ENCODE data around the gene SLC24A3.
"Not testable (repeated sequence)": the region's sequence is repeated elsewhere in the genome, so short reads cannot be mapped to it uniquely, and the experiment has no call there.

SLC24A3 gene

GRCh38 chr20:19734811-19735210 lies 522.4 kb downstream of the SLC24A3 start:
- DNase-seq: no peak

- no peak for DNase-seq
These were observed 523.0 kb downstream of the SLC24A3 start for GRCh38 chr20:19735446-19735845.

DNA sequence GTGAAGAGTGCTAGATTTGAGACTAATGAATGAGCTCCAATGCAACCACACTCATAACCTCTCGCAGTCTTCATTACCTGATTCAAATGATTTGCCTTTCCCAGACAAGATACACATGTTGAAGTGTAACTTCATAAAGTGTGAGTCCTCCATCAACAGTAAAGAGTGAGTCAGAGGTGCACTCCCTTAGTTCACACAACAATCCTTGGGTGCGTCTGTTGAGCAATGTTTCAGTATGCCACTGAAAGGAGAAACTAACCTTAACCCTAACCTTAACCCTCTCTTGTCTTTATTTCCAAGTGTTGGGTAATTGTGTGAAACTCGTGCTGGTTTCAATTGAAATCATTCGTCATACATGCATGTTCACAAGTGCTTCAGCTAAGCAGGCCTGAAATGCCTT lies 524.6 kb downstream of the SLC24A3 start:
- no peak for DNase-seq

GRCh38 chr20:19738951-19739350 lies 526.5 kb downstream of the SLC24A3 start:
- no peak for DNase-seq

DNA sequence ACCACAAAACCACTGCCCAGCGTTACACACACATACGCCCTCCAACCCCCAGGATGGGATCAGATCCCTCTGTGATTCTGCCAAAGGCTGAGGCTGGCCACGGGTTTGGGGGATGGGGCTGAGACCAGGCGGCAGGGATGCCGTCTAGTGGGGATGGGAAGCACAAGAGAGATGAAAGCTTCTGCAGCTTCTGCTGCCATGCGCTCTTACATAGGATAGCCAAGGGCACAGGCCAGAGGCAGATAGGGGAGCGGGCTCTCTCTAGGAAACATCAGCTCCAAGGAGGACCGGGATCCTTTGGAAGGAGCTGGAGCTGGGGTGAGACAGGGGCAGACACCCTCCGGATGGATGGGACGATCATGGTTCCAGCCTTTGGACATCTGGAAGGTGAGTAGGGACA lies 526.9 kb downstream of the SLC24A3 start:
- no peak for DNase-seq

DNA sequence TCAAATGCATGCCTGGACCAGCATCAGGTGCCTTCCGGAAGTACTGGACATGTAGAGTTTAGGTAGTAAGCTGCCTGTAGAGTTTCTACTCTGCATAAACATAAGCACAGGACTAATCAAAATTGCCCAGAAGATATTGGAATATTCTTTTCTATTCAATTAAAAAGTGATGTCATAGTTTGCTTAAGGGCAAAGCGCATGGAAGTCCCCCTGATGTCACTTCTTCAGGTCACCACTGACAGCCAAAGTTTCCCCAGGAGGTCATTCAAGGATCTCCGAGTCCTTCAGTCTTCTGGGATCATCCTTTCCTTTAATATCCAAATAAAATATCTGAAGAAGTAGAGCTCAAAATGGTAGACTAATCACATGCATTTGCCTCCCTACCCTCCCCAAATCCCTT lies 528.1 kb downstream of the SLC24A3 start:
- no peak for DNase-seq

- DNase-seq: no peak
These were observed 529.5 kb downstream of the SLC24A3 start for GRCh38 chr20:19741924-19742323.

DNA sequence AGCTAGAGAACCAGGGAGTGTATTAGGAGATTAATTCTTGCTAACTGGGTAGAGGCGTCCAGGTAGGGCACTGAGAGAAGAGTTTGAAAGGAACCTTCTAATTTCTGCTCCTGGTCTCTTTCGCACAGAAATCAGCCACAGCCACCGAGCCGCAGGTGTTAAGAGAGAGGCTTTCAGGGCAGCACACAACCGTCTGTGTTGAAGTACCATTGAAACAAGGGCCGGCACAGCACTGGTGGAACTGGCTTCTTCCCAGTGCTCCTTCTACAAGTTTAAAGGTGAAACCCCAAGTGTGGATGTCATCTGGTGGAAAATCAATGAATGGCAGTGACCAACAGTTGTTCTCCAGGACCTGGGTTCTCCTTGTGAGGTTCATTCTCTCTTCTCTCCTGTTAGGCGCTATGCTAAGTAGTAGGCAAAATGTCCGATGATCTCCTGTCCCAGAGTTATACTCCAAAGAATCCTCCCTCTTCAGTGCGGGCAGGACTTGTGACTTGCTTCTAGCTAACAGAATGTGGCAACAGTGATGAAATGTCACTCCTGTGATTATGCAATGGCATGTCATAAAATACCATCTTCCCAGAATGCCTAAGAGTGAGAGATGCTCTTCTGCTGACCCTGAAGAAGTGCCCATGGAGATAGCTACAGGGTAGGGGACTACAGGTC lies 530.7 kb downstream of the SLC24A3 start:
- DNase-seq: peak; percentile 36

DNA sequence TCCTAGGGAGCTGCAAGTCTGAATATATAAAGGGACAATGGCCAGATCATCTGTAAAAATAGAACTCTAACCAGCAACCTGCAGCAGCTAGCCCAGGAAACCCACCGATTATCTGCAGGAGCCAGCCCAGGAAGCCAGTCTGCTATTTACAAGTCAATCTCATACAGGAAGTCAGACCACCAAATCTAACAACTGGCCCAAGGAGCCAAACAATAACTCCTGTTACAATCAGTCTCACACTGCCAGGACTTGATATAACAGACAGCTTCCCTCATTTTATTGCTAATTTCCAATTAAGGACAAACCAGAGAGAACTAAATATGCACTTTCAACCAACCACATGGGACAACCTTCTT lies 531.2 kb downstream of the SLC24A3 start:
- no peak for DNase-seq

GRCh38 chr20:19745106-19745505 lies 532.7 kb downstream of the SLC24A3 start:
- DNase-seq: no peak

DNA sequence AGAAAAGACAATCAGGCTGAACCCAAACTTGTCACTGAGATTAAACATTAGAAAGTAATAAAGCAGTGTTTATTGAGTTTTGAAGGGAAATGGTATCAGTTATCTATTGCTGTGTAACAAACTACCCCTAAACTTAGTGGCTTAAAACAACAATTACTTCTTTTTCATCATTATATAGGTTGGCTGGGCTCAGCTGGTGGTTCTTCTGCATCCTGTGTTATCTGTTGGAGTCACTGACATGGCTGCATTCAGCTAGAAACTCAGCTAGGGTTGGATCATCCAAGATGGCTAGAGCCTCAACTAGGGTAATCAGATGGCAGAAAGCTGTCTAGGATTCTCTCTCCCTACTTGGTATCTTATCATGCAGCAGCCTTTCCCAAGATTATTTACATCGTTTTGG lies 533.1 kb downstream of the SLC24A3 start:
- no peak for DNase-seq

- DNase-seq: no peak
These were observed 534.0 kb downstream of the SLC24A3 start for GRCh38 chr20:19746396-19746795.

DNA sequence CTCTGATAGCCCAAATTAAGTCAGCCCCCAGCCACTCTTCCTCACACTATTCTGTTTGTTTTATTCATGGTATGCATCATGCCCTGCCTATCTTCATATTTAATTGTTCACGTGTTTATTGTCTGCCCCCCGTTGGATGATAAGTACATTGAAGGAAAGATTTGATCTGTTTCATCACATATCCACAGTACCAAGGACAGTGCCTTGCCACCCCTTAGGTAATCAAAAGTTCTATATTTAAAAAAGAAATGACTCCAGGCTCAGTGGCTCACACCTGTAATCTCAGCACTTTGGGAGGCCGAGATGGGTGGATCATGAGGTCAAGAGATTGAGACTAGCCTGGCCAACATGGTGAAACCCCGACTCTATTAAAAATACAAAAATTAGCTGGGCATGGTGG lies 535.5 kb downstream of the SLC24A3 start:
- DNase-seq: no peak

- DNase-seq: no peak
These were observed 536.2 kb downstream of the SLC24A3 start for GRCh38 chr20:19748681-19749080.

DNA sequence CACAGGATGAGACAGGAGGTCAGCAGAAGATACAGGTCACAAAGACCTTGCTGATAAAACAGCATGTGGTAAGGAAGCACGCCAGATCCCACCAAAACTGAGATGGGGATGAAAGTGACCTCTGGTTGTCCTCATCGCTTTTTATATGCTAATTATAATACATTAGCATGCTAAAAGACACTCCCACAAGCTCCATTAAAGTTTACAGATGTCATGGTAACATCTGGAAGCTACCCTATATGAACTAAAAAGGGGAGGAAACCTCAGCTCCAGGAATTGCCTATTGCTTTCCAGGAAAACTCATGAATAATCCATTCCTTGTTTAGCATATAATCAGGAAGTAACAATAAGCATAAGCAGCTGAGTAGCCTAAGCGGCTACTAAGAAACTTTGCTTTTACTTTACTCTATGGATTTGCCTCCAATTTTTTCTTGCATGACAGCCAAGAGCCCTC lies 537.2 kb downstream of the SLC24A3 start:
- no peak for DNase-seq

- DNase-seq: no peak
These were observed 537.7 kb downstream of the SLC24A3 start for GRCh38 chr20:19750101-19750606.

- DNase-seq: no peak
These were observed 538.6 kb downstream of the SLC24A3 start for GRCh38 chr20:19750907-19751636.

- not testable (repeated sequence) for DNase-seq
These were observed 541.8 kb downstream of the SLC24A3 start for GRCh38 chr20:19754201-19754600.

- peak; percentile 36 for DNase-seq
These were observed 544.5 kb downstream of the SLC24A3 start for GRCh38 chr20:19756761-19757486.

DNA sequence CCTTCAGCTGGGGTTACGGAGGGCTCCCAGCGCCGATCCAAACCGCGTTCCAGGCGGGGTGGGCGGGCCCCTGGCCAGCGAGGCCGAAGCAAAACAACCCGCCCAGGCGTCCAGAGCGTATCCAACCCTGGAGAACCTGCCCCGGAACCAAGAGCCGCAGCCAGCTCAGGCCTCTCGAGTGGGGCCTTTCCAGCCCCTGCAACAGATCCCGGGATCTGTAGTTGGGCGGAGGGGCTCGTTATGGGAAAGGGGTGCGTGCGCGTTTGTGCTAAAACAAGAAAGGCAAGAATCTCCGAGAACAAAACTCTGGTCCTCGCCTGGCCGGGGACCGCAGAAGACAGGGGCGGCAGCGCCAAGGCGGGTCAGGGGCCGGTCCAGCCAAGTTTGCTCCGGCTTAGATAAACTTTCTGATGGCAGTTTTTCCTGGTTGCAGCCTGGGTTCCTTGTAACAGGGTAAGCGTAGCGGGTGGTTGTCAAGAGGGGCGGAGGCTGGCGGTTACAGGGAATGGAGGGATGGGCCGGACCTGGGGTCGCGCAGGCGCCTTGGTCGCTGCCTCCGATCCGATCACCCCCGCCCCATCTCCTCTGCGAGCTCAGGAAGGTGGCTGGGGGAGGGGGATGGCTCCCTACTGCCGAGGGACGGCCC lies 545.2 kb downstream of the SLC24A3 start:
- peak; percentile 96 for DNase-seq

DNA sequence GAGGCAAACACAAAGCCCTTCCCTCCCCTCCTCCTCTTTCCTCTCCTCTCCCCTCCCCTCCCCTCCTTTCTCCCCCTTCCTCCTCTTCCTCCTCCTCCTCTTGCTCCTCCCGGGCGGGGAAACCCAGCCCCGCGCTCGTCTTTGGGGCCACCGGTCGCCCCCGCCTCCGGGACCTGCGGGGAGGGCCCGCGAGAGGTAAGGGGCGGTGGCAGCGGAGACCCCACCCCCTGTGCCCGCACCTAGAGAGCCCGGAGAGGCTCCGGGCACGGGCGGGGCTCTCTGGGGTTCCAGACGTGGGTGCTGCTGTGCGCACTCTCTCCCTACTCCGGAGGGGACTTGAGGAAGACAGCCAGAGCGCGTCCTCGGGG lies 545.7 kb downstream of the SLC24A3 start, which contains the start of gene RIN2:
Gene RIN2 (plus strand): TSS at position 126 of the 368 bp plus-strand sequence. CDS start 131,344 bp downstream, outside the sequence.
- DNase-seq: no peak

DNA sequence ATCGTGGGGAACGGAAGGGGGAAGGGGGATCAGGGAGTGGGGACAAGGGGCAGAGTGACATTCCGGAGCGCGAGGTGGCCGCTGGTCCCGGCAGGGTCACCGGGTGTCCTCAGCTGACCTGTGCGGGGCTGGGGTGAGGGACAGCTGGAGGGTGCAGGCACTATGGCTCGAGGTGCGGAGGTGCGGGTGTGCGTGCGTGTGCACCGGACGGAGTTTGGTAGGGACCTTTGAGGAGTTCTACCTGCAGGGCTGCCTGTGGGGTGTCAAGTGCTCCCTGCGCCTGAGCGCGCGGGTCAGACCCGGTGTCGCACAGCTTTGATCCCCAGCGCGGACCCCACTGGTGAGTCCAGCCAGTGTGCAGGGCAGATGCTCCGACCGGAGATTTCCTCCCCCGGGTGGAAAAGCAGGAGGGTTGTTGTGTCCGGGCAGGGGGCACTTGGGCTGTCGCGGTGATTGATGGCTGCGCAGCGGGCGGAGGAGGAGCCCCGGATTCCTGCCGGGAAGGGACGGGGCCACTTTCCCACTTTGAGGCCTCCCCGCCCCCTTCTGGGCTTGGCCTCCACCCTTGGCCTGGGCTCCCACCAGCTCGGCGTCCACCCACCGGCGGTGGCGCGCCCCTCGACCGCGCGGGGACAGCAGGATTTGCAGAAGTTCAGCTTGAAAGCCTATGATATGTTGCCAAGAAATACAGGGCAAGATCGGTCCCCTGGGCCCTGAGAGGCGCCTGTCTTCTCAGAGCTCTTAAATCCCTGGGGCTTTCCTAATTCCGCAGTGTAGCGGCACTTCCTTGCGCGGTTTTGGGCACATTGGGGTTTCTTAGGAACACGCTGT lies 546.3 kb downstream of the SLC24A3 start:
- DNase-seq: no peak

Data from NCI-H510A (cell line).